Loucy (cell line): ENCODE results near the gene TMEM259.
A peak's percentile ranks its signal among the peaks of the same experiment; 100 is the strongest.
"Not testable (repeated sequence)": the region's sequence is repeated elsewhere in the genome, so short reads cannot be mapped to it uniquely, and the experiment has no call there.

Source experiments
- H2AFZ ChIP-seq: fragments of 200-600 bp; sonication (generic); 2 replicates; pipeline ENCODE4 v1.6.0; 2016; ENCODE audit warnings: antibody characterized with exemption, mild to moderate bottlenecking, low read length, moderate library complexity
- H3F3A ChIP-seq: fragments of 200-600 bp; 2 replicates; pipeline ENCODE4 v1.6.0; 2016; ENCODE audit warnings: antibody characterized with exemption, low read depth, mild to moderate bottlenecking
- H3K27me3 ChIP-seq: fragments of 200-600 bp; sonication (generic); 2 replicates; pipeline ENCODE4 v1.6.1; 2014; ENCODE audit warnings: low read length, mild to moderate bottlenecking; ENCODE audit not compliant: insufficient read depth, poor library complexity, severe bottlenecking
- H3K36me3 ChIP-seq: fragments of 200-600 bp; sonication (generic); 2 replicates; pipeline ENCODE4 v1.6.1; 2016; ENCODE audit warnings: low read length; ENCODE audit not compliant: insufficient read depth
- H3K4me1 ChIP-seq: fragments of 200-600 bp; sonication (generic); 2 replicates; pipeline ENCODE4 v1.5.1; 2014; ENCODE audit warnings: low read length, mild to moderate bottlenecking; ENCODE audit not compliant: insufficient read depth, poor library complexity, severe bottlenecking
- H3K4me2 ChIP-seq: fragments of 200-600 bp; sonication (generic); 2 replicates; pipeline ENCODE4 v1.6.0; 2014; ENCODE audit warnings: antibody characterized with exemption, low read length, low read depth, mild to moderate bottlenecking; ENCODE audit not compliant: poor library complexity, severe bottlenecking
- H3K4me3 ChIP-seq: fragments of 200-600 bp; sonication (generic); 2 replicates; pipeline ENCODE4 v1.5.1; 2014; ENCODE audit warnings: low read length, mild to moderate bottlenecking, mixed read lengths; ENCODE audit not compliant: poor library complexity, severe bottlenecking
- H3K79me2 ChIP-seq: fragments of 200-600 bp; sonication (generic); 2 replicates; pipeline ENCODE4 v1.6.1; 2014; ENCODE audit warnings: low read length; ENCODE audit not compliant: insufficient read depth
- H3K9ac ChIP-seq: fragments of 200-600 bp; sonication (generic); 2 replicates; pipeline ENCODE4 v1.6.0; 2014; ENCODE audit warnings: mild to moderate bottlenecking, low read depth, low read length, moderate library complexity; ENCODE audit not compliant: poor library complexity, severe bottlenecking
- H3K9me2 ChIP-seq: fragments of 200-600 bp; sonication (generic); replicated peaks from 2 replicates; pipeline ENCODE4 v1.6.1; 2016; ENCODE audit warnings: low read depth, low read length, mixed read lengths
- H3K9me3 ChIP-seq: fragments of 200-600 bp; sonication (generic); 2 replicates; pipeline ENCODE4 v1.6.1; 2014; ENCODE audit warnings: mild to moderate bottlenecking, antibody characterized with exemption, low read length, low read depth; ENCODE audit not compliant: insufficient read depth
- H4K20me1 ChIP-seq: fragments of 200-600 bp; sonication (generic); 2 replicates; pipeline ENCODE4 v1.6.0; 2014; ENCODE audit warnings: antibody characterized with exemption, low read length, mild to moderate bottlenecking; ENCODE audit not compliant: insufficient read depth, poor library complexity, severe bottlenecking
- CTCF ChIP-seq: fragments of 200-600 bp; sonication (generic); conservative IDR thresholded peaks from 2 replicates; pipeline ENCODE4 v1.5.1; 2014; ENCODE audit warnings: mild to moderate bottlenecking, antibody characterized with exemption, low read length
- EZH2phosphoT487 ChIP-seq: fragments of 200-600 bp; IDR thresholded peaks from 2 replicates; pipeline ENCODE4 v1.6.1; 2018; ENCODE audit warnings: antibody characterized with exemption, mild to moderate bottlenecking, moderate library complexity, borderline replicate concordance

The TMEM259 gene

GRCh38 chr19:1027650-1028061 is 6.7 kb upstream of the TMEM259 start:
- Histone ChIP-seq H3K79me2 (peaks cover 58% of the 10 kb centered on the region), H3K9me3 (no peaks in the 10 kb centered on the region), H3K27me3 (no peaks in the 10 kb centered on the region), H3F3A (peaks cover 15% of the 10 kb centered on the region; the same call in 1 of the 2 replicates), H3K4me2 (peak overlapping the region; percentile 86), H3K4me3 (peak overlapping the region; percentile 98), H3K36me3 (peaks cover 20% of the 10 kb centered on the region; the same call in 1 of the 2 replicates), H4K20me1 (peaks cover 52% of the 10 kb centered on the region), H3K4me1 (peaks cover 8% of the 10 kb centered on the region), H2AFZ (no peak overlapping the region), H3K9ac (peak overlapping the region; percentile 92), H3K9me2 (no peaks in the 10 kb centered on the region)
- TF ChIP-seq EZH2phosphoT487 = no peak
- TF ChIP-seq CTCF = no peak

GRCh38 chr19:1026783-1027649 is 6.1 kb upstream of the TMEM259 start:
- Histone ChIP-seq H3K9me3 (no peaks in the 10 kb centered on the region), H4K20me1 (peaks cover 46% of the 10 kb centered on the region), H3K9ac (peak overlapping the region; percentile 92), H3F3A (peaks cover 16% of the 10 kb centered on the region; the same call in 1 of the 2 replicates), H3K4me3 (peak overlapping the region; percentile 98), H3K4me1 (peaks cover 8% of the 10 kb centered on the region), H3K27me3 (no peaks in the 10 kb centered on the region), H2AFZ (peak overlapping the region; percentile 83; the same call in 1 of the 2 replicates), H3K79me2 (peaks cover 52% of the 10 kb centered on the region), H3K4me2 (peak overlapping the region; percentile 86), H3K9me2 (no peaks in the 10 kb centered on the region), H3K36me3 (peaks cover 14% of the 10 kb centered on the region; the same call in 1 of the 2 replicates)
- TF ChIP-seq CTCF (no peak), EZH2phosphoT487 (no peak)

GRCh38 chr19:1025960-1026782 is 5.2 kb upstream of the TMEM259 start, which contains the start of gene CNN2:
TSS of gene CNN2 (plus strand) at chr19:1026608. CDS start at chr19:1026662, 54 bp downstream.
- Histone ChIP-seq H3K79me2 (peaks cover 48% of the 10 kb centered on the region), H2AFZ (peak within 1 kb of the TSS; percentile 83), H4K20me1 (peaks cover 44% of the 10 kb centered on the region), H3K9me3 (no peaks in the 10 kb centered on the region), H3K27me3 (no peaks in the 10 kb centered on the region), H3K4me2 (peak within 1 kb of the TSS; percentile 86), H3K9me2 (no peaks in the 10 kb centered on the region), H3K4me3 (peak within 1 kb of the TSS; percentile 98), H3K9ac (peak within 1 kb of the TSS; percentile 92), H3K36me3 (peaks cover 10% of the 10 kb centered on the region; the same call in 1 of the 2 replicates), H3F3A (peaks cover 20% of the 10 kb centered on the region; the same call in 1 of the 2 replicates), H3K4me1 (peaks cover 8% of the 10 kb centered on the region)
- no peak for TF ChIP-seq CTCF
- TF ChIP-seq EZH2phosphoT487 = no peak

GRCh38 chr19:1025080-1025479 is 4.2 kb upstream of the TMEM259 start:
- not testable (repeated sequence) for H3K9ac ChIP-seq, H3K36me3 ChIP-seq, H3K27me3 ChIP-seq, H3K4me1 ChIP-seq, H3K4me3 ChIP-seq, H2AFZ ChIP-seq, H3K9me3 ChIP-seq, H3K4me2 ChIP-seq, H3K9me2 ChIP-seq
- peaks cover 46% of the 10 kb centered on the region for H3K79me2 ChIP-seq
- H3F3A ChIP-seq = peaks cover 20% of the 10 kb centered on the region; the same call in 1 of the 2 replicates
- H4K20me1 ChIP-seq = peaks cover 40% of the 10 kb centered on the region
